K562 (cell line): Measurements from ENCODE around the gene TTBK1. TPM values are rescaled to one million over a fixed set of nuclear protein-coding genes. Genes with fewer than 3 reads are reported as not detected.

ENCODE experiments used
- ATAC-seq: fragments of 200-7000 bp; cut with Tn5 transposase; 3 replicates; pipeline ENCODE4 v1.9.1; 2020; ENCODE audit warnings: moderate library complexity
- BruUV-seq: library from RNA; stranded (reverse); fragments of 400-500 nt; replicated peaks from 2 replicates; lab custom pipeline; 2021; lab: Mats Ljungman, UMichigan
- CTCF ChIA-PET: fragments of 300-600 bp; formaldehyde crosslinking; extraction: SDS; loops from one replicate; lab custom pipeline; 2021; ENCODE audit warnings: low intra/inter-chr PET ratio; lab: Yijun Ruan, JAX
- POLR2A ChIA-PET: fragments of 300-600, 350-650 bp; sonication (Branson Sonifier 250); formaldehyde crosslinking; extraction: SDS; loops from one replicate; lab custom pipeline; 2021; ENCODE audit warnings: antibody characterized with exemption, inconsistent platforms; lab: Yijun Ruan, JAX
- DNase-seq, 4 experiments: peaks; one replicate each; pipeline versions ENCODE4 v3.0.0 to v3.0.0-alpha.2; 2011 to 2018; ENCODE audit warnings: low spot score in 3 of 4, mixed read lengths in 3 of 4; ENCODE audit errors: extremely low read depth in 1 of 4
- FAIRE-seq: peaks from 2 replicates; lab custom pipeline; 2011; peaks lifted over from hg19 to GRCh38; lab: Jason Lieb, UNC
- H2AFZ ChIP-seq: 2 replicates; pipeline ENCODE4 v1.6.0; 2011; ENCODE audit warnings: low read depth, low read length, control low read depth, inconsistent platforms
- H3K27ac ChIP-seq: fragments of 200-600 bp; 3 replicates; pipeline ENCODE4 v1.8.0; 2011; ENCODE audit warnings: low read depth, mild to moderate bottlenecking, control low read depth, inconsistent platforms, low read length, moderate library complexity, mixed read lengths; ENCODE audit errors: extremely low read depth
- H3K27me3 ChIP-seq, 2 experiments: fragments of 300-600 bp in 1 of 2; 2 replicates in 1 of 2; 3 replicates in 1 of 2; pipeline versions ENCODE4 v1.6.0 to v1.8.0; 2011; ENCODE audit warnings: inconsistent platforms in 2 of 2, low read length in 2 of 2, mild to moderate bottlenecking in 1 of 2, mixed read lengths in 1 of 2, moderate library complexity in 1 of 2; ENCODE audit not compliant: control insufficient read depth in 2 of 2, insufficient read depth in 2 of 2
- H3K36me3 ChIP-seq: fragments of 300-600 bp; 3 replicates; pipeline ENCODE4 v1.8.0; 2011; ENCODE audit warnings: mild to moderate bottlenecking, low read length, inconsistent platforms; ENCODE audit not compliant: control insufficient read depth, insufficient read depth
- H3K4me1 ChIP-seq, 2 experiments: fragments of 200-600 bp in 1 of 2; replicated peaks in 1 of 2; 2 replicates in 1 of 2; 3 replicates in 1 of 2; pipeline versions ENCODE4 v1.5.1 to v1.8.0; 2011; ENCODE audit warnings: inconsistent platforms in 2 of 2, low read length in 2 of 2, mild to moderate bottlenecking in 1 of 2, mixed read lengths in 1 of 2, moderate library complexity in 1 of 2; ENCODE audit not compliant: control insufficient read depth in 2 of 2, insufficient read depth in 2 of 2
- H3K4me2 ChIP-seq: 2 replicates; pipeline ENCODE4 v1.6.1; 2011; ENCODE audit warnings: low read length, control low read depth, inconsistent platforms, mixed read lengths; ENCODE audit not compliant: insufficient read depth
- H3K4me3 ChIP-seq: fragments of 200-600 bp; sonication (generic), shearing (Covaris generic); 2 replicates; pipeline ENCODE4 v1.5.1; 2016; ENCODE audit warnings: control low read depth, inconsistent platforms
- H3K79me2 ChIP-seq: fragments of 200-600 bp; 3 replicates; pipeline ENCODE4 v1.8.0; 2011; ENCODE audit warnings: low read length, inconsistent platforms; ENCODE audit not compliant: control insufficient read depth, insufficient read depth
- H3K9ac ChIP-seq, 2 experiments: 2 replicates each; pipeline versions ENCODE4 v1.6.0 to v1.6.1; 2011; ENCODE audit warnings: low read depth in 2 of 2, low read length in 2 of 2, control low read depth in 1 of 2, inconsistent platforms in 1 of 2, mild to moderate bottlenecking in 1 of 2, mixed read lengths in 1 of 2; ENCODE audit not compliant: insufficient read depth in 1 of 2
- H3K9me1 ChIP-seq: one replicate; pipeline ENCODE4 v1.6.0; 2011; ENCODE audit warnings: inconsistent platforms, mild to moderate bottlenecking, low read length, moderate library complexity; ENCODE audit not compliant: control insufficient read depth, insufficient read depth
- H3K9me3 ChIP-seq: replicated peaks from 2 replicates; pipeline ENCODE4 v1.5.1; 2011; ENCODE audit warnings: low read depth, low read length, inconsistent platforms; ENCODE audit not compliant: control insufficient read depth, insufficient read depth
- H4K20me1 ChIP-seq: replicated peaks from 2 replicates; pipeline ENCODE4 v1.6.1; 2011; ENCODE audit warnings: low read length, inconsistent platforms, mixed read lengths; ENCODE audit not compliant: control insufficient read depth, insufficient read depth
- ASH1L ChIP-seq: fragments of 450-650 bp; IDR thresholded peaks from 2 replicates; pipeline ENCODE4 v1.6.1; 2018; ENCODE audit warnings: borderline replicate concordance, mild to moderate bottlenecking, low read depth; ENCODE audit not compliant: partially characterized antibody
- BHLHE40 ChIP-seq: IDR thresholded peaks from 2 replicates; pipeline ENCODE4 v1.6.1; 2011; ENCODE audit warnings: low read length, improper control_type of control experiment
- CSDE1 ChIP-seq, 2 experiments: fragments of 450-650 bp; IDR thresholded peaks; 2 replicates each; pipeline ENCODE4 v1.6.1; 2016; ENCODE audit warnings: mild to moderate bottlenecking in 1 of 2
- EGR1 ChIP-seq: fragments of 450-650 bp; conservative IDR thresholded peaks from 2 replicates; pipeline ENCODE4 v1.6.1; 2017; ENCODE audit warnings: mild to moderate bottlenecking
- ETV1 ChIP-seq: fragments of 450-650 bp; conservative IDR thresholded peaks from 2 replicates; pipeline ENCODE4 v1.6.1; 2016; ENCODE audit warnings: missing genetic modification characterization, control low read depth, low read depth, missing compliant biosample characterization
- FOXJ2 ChIP-seq: fragments of 200-800 bp; sonication (Bioruptor generic); IDR thresholded peaks from 2 replicates; pipeline ENCODE4 v1.6.1; 2016; ENCODE audit warnings: missing genetic modification characterization, missing compliant biosample characterization
- HMG20A ChIP-seq: fragments of 450-650 bp; formaldehyde crosslinking; conservative IDR thresholded peaks from 2 replicates; pipeline ENCODE4 v1.4.0; 2020; ENCODE audit warnings: mild to moderate bottlenecking, mixed read lengths
- HNRNPUL1 ChIP-seq: fragments of 200-400 bp; formaldehyde crosslinking; IDR thresholded peaks from 2 replicates; pipeline ENCODE4 v1.6.1; 2017; ENCODE audit warnings: low read length
- KLF6 ChIP-seq: fragments of 250-450 bp; sonication (Bioruptor Pico); IDR thresholded peaks from 2 replicates; pipeline ENCODE4 v1.4.0; 2020; ENCODE audit warnings: mild to moderate bottlenecking, moderate library complexity, borderline replicate concordance
- MAFG ChIP-seq: fragments of 450-650 bp; conservative IDR thresholded peaks from 2 replicates; pipeline ENCODE4 v1.6.1; 2016; ENCODE audit warnings: missing genetic modification characterization, missing compliant biosample characterization
- POLR2A ChIP-seq: fragments of 450-650 bp; conservative IDR thresholded peaks from 2 replicates; pipeline ENCODE4 v1.6.1; 2016
- PRMT5 ChIP-seq: sonication (generic); formaldehyde crosslinking; IDR thresholded peaks from 2 replicates; pipeline ENCODE4 v1.5.0; 2020; ENCODE audit warnings: missing genetic modification reagents
- PURB ChIP-seq: sonication (generic); formaldehyde crosslinking; IDR thresholded peaks from 2 replicates; pipeline ENCODE4 v1.9.0; 2021; ENCODE audit warnings: low read depth, mild to moderate bottlenecking, missing genetic modification reagents
- ZC3H8 ChIP-seq: fragments of 450-650 bp; IDR thresholded peaks from 2 replicates; pipeline ENCODE4 v1.6.1; 2017
- WGBS: fragments of 100-300 bp; shearing (Covaris generic); methylation state at CpG from one replicate; pipeline ENCODE4 v1.1.6; 2016; ENCODE audit warnings: low coverage, mixed read lengths; ENCODE audit not compliant: insufficient coverage; ENCODE audit errors: missing lambda C conversion rate; 5-methylcytosine and 5-hydroxymethylcytosine counted together
- in situ Hi-C: fragments of 300-500 bp; cut with MboI; formaldehyde crosslinking; loops from 4 replicates; pipeline ENCODE4 v1.15.0; 2018; ENCODE audit warnings: inconsistent platforms, mixed read lengths
- intact Hi-C: fragments of 100-400 bp; cut with micrococcal nuclease; formaldehyde crosslinking; loops from 2 replicates; pipeline ENCODE4 v1.14.2; 2022
- polyA plus RNA-seq, 8 experiments: library from polyadenylated mRNA; depleted of rRNA in 4 of 8; stranded (reverse) in 5 of 8; unstranded in 3 of 8; fragments of >200 nt; fragmentation: Nextera tagmentation in 2 of 8; fragmentation: Illumina TruSeq in 1 of 8; extraction: Ambion mirVana in 2 of 8; extraction: Trizol in 1 of 8; gene quantifications; 2 replicates each; pipeline versions ENCODE4 v1.2.1 to v1.2.3, GENCODE V29; 2011 to 2014; ENCODE audit warnings: inconsistent platforms in 1 of 8, missing spikeins in 1 of 8
- total RNA-seq, 7 experiments: library from RNA; depleted of rRNA in 6 of 7; stranded (reverse); fragments of >200 nt in 6 of 7; fragmentation: Illumina TruSeq in 2 of 7; extraction: Trizol in 2 of 7; gene quantifications; 2 replicates each; pipeline versions ENCODE4 v1.2.1 to v1.2.3, GENCODE V29; 2011 to 2021; ENCODE audit warnings: low replicate concordance in 1 of 7
- TF ChIP-seq, protein P1 (sequence below): fragments of 450-650 bp; formaldehyde crosslinking; IDR thresholded peaks from 2 replicates; pipeline ENCODE4 v1.4.0; 2022; ENCODE audit warnings: mild to moderate bottlenecking, moderate library complexity
- TF ChIP-seq, protein P2 (sequence below), 2 experiments: IDR thresholded peaks in 1 of 2; conservative IDR thresholded peaks in 1 of 2; 2 replicates each; pipeline ENCODE4 v1.6.1; 2016; ENCODE audit warnings: low read depth in 2 of 2, mild to moderate bottlenecking in 1 of 2, missing compliant biosample characterization in 1 of 2, missing genetic modification characterization in 1 of 2, moderate library complexity in 1 of 2
- TF ChIP-seq, protein P3 (sequence below), 2 experiments: fragments of 450-650 bp; conservative IDR thresholded peaks; 2 replicates each; pipeline ENCODE4 v1.6.1; 2017; ENCODE audit warnings: mild to moderate bottlenecking in 2 of 2, moderate library complexity in 2 of 2

TTBK1 gene
- total and polyA plus RNA-seq, 9 of the 15 experiments (the other 6 are each of a cell fraction or from before 2014, with no cell fraction given) = not detected

- TF ChIP-seq, protein P1, sequence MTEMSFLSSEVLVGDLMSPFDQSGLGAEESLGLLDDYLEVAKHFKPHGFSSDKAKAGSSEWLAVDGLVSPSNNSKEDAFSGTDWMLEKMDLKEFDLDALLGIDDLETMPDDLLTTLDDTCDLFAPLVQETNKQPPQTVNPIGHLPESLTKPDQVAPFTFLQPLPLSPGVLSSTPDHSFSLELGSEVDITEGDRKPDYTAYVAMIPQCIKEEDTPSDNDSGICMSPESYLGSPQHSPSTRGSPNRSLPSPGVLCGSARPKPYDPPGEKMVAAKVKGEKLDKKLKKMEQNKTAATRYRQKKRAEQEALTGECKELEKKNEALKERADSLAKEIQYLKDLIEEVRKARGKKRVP (CRISPR knock-in tag) = no peak
- TF ChIP-seq ASH1L = no peak
Measured at GRCh38 chr6:43284991-43285781, 41.9 kb downstream of the TTBK1 start (continued).

DNA sequence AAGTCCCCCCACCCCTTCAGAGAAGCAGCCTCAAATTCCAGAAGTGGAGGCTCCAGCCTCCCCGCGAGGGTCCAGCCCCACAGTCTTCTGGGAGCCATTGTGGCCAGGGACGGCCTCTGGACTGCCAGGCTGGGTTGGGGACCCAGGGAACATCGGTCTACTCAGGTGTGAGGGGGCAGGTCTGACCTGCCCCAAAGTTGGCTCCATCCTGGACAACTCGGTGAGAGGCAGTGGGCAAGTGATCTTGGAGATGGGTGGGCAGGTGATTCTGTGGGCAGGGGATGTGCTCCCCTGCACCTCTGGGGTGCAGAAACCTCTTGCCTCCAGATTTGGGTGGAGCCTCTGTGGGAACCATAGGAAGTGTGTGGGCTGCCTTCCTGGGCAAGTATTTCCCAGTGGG, 42.6 kb downstream of the TTBK1 start:
- Histone ChIP-seq H2AFZ (no peak overlapping the region), H3K4me3 (no peak overlapping the region), H3K79me2 (no peaks in the 10 kb centered on the region), H3K4me2 (no peak overlapping the region), H3K9me3 (no peaks in the 10 kb centered on the region), H3K4me1 (peaks cover 0 to 24% of the 10 kb centered on the region in 2 experiments; a peak in 2 of 5 replicates), H3K36me3 (no peaks in the 10 kb centered on the region), H3K27ac (no peak overlapping the region), H3K9me1 (no peaks in the 10 kb centered on the region), H3K9ac (no peak overlapping the region), H3K27me3 (peaks cover 38 to 68% of the 10 kb centered on the region in 2 experiments), H4K20me1 (0 out of 2 replicates have a peak, but pooled peaks cover 4% of the 10 kb centered on the region)
- ATAC-seq (no peak), FAIRE-seq (no peak), DNase-seq (no peak)
- in situ Hi-C loops = no loop called here
- 6% methylated on average over 5 of the region's 5 CpGs for WGBS
- BruUV-seq = no TSS peak
- intact Hi-C loops = no loop called here
- POLR2A ChIA-PET = no interaction called here
- CTCF ChIA-PET = no interaction called here
- TF ChIP-seq CSDE1 (IDR thresholded peaks at IDR 0.05) (no peak), ETV1 (tag) (no peak), PURB (no peak), BHLHE40 (no peak), ZC3H8 (no peak), FOXJ2 (tag) (no peak), MAFG (tag) (no peak), EGR1 (no peak), POLR2A (no peak), HMG20A (CRISPR knock-in tag) (no peak), PRMT5 (CRISPR knock-in tag) (no peak), KLF6 (CRISPR knock-in tag) (no peak), HNRNPUL1 (no peak)
- TF ChIP-seq, protein P2, sequence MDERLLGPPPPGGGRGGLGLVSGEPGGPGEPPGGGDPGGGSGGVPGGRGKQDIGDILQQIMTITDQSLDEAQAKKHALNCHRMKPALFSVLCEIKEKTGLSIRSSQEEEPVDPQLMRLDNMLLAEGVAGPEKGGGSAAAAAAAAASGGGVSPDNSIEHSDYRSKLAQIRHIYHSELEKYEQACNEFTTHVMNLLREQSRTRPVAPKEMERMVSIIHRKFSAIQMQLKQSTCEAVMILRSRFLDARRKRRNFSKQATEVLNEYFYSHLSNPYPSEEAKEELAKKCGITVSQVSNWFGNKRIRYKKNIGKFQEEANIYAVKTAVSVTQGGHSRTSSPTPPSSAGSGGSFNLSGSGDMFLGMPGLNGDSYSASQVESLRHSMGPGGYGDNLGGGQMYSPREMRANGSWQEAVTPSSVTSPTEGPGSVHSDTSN (CRISPR knock-in tag; IDR thresholded peaks at IDR 0.05; ENCODE audit: low read depth) = no peak
- TF ChIP-seq, protein P2 (tag; conservative IDR thresholded peaks at IDR 0.05; ENCODE audit: low read depth) = no peak
- TF ChIP-seq, protein P3, sequence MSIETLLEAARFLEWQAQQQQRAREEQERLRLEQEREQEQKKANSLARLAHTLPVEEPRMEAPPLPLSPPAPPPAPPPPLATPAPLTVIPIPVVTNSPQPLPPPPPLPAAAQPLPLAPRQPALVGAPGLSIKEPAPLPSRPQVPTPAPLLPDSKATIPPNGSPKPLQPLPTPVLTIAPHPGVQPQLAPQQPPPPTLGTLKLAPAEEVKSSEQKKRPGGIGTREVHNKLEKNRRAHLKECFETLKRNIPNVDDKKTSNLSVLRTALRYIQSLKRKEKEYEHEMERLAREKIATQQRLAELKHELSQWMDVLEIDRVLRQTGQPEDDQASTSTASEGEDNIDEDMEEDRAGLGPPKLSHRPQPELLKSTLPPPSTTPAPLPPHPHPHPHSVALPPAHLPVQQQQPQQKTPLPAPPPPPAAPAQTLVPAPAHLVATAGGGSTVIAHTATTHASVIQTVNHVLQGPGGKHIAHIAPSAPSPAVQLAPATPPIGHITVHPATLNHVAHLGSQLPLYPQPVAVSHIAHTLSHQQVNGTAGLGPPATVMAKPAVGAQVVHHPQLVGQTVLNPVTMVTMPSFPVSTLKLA (conservative IDR thresholded peaks at IDR 0.05) = no peak
